Measurements from ENCODE around the gene IGHMBP2.
"Not testable (repeated sequence)": the region's sequence is repeated elsewhere in the genome, so short reads cannot be mapped to it uniquely, and the experiment has no call there.

Gene IGHMBP2

GRCh38 chr11:68870470-68870869, 33.2 kb upstream of the IGHMBP2 start:
- ChIA-PET POLR2A (no interaction called here), CTCF (interaction anchor here (1.0 to 5.4 kb wide), 4 partner anchors 16 to 219 kb away, joined by 3 to 29 read pairs (median 5); no protein-coding TSS in a partner anchor)
- H3K4me3 ChIP-seq (ENCODE audit: low read depth, low read length): peak overlapping the region; percentile 23; the same call in 1 of the 2 replicates
- no peak for DNase-seq (ENCODE audit: low read depth, low spot score)
- TF ChIP-seq CTCF (IDR thresholded peaks at IDR 0.05; ENCODE audit: insufficient read depth, low read length, missing control alignments): no peak

DNA sequence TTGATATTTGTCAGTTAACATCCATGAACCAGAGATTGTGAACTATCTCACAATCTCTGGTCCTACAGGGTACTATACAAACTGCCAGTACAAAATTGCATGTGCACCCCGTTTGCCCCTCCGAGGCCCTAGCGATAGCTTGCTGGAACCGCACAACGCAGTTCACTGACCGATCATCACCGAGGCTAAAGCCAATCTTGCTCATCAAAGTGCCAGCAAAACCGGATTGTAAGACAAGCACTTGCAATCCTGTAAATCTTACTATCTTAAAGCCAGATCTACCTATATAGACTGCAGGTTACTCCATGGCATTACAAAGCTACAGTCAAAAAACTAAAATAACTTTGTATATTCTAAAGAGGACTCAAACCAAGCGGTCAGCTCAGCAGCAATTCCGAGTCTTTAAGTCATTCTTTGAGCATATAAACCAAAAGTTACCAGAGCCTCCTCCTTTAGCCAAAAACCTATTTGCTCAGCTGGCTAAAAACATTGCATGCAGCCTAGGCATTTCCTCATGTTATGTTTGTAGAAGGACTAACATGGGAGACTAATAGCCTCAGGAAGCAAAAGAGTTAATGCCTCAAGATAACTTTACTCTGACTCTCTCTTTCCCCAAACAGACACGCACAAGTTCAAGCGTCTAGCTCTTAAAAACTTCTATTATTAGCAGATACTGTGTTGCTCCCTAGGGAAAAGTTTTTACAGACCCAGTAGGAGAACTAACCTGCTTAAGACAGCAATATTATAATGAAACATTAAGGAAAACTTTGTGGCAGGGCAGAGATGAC, 31.3 kb upstream of the IGHMBP2 start:
- DNase-seq (ENCODE audit: low read depth, low spot score): peak; percentile 93
- no peak overlapping the region; the same call in 1 of the 2 replicates for H3K4me3 ChIP-seq (ENCODE audit: low read depth, low read length)
- TF ChIP-seq CTCF (IDR thresholded peaks at IDR 0.05; ENCODE audit: insufficient read depth, low read length, missing control alignments): no peak
- ChIA-PET POLR2A (interaction anchor here (0.7 to 1.4 kb wide), 2 partner anchors 14 to 18 kb away, joined by 3 to 4 read pairs; no protein-coding TSS in a partner anchor), CTCF (interaction anchor here (1.1 to 5.4 kb wide), 2 partner anchors 13 to 17 kb away, joined by 3 to 29 read pairs; no protein-coding TSS in a partner anchor)

DNA sequence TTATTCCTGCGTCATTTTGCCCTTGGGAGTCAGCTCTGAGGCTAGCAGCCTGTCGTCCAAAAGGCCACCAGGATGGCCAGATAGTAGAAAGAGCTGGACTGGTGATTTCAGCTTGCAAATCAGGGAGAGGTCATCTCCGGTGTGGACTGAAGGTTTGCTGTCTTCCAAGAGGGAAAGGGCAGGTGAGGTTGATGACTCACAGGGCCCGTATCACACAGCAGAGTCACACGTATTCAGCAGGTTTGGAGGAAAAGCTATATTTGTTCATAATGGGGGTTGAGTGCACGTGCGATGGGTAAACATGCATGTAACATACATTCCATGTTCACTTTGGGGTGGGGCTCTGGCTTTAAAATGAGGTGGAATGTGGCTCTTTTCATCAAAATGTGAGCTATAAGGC, 25.7 kb upstream of the IGHMBP2 start:
- DNase-seq (ENCODE audit: low read depth, low spot score): no peak
- POLR2A ChIA-PET: interaction anchor here (2.5 kb wide), 1 partner anchor 12 kb away, joined by 7 read pairs; no protein-coding TSS in a partner anchor
- CTCF ChIA-PET: interaction anchor here (1.0 to 3.3 kb wide), 2 partner anchors 9 to 12 kb away, joined by 5 to 20 read pairs; no protein-coding TSS in a partner anchor
- no peak overlapping the region for H3K4me3 ChIP-seq (ENCODE audit: low read depth, low read length)
- TF ChIP-seq CTCF (IDR thresholded peaks at IDR 0.05; ENCODE audit: insufficient read depth, low read length, missing control alignments): no peak

DNA sequence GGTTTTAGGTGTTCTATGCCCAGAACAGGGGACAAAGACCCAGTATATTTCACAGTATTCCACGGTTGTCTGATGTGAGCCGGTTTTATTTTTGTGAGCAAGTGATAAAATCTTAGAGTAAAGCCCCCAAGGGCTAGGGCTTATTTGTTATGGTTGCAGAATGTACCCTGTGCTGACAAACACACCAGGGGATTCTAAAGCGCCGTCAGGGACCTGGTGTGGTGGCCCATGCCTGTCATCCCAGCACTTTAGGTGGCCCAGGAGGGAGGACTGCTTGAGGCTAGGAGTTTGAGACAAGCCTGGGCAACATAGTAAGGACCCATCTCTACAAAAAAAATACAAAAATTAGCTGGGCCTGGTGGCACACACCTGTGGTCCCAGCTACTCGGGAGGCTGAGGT, 22.8 kb upstream of the IGHMBP2 start:
- CTCF ChIA-PET: no interaction called here
- no peak for DNase-seq (ENCODE audit: low read depth, low spot score)
- no peak for TF ChIP-seq CTCF (IDR thresholded peaks at IDR 0.05; ENCODE audit: insufficient read depth, low read length, missing control alignments)
- POLR2A ChIA-PET: no interaction called here
- no peak overlapping the region for H3K4me3 ChIP-seq (ENCODE audit: low read depth, low read length)

DNA sequence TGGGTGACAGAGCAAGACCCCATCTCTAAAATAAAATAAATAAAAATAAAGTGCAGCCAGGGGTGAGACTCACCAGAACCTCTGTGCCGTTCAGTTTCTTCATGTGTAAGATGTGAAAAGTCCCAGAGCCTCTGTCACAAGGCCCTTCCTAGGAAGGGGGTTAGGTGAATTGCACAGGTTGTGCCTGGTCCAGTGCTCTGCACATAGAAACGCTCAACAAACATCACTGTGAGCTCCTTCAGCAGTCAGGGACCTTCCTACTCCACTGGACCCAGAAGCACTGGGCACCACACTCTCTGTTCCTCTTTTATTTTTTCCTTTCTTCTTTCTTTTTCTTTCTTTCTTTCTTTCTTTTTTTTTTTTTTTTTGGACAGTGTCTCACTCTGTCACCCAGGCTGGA, 22.4 kb upstream of the IGHMBP2 start:
- TF ChIP-seq CTCF (IDR thresholded peaks at IDR 0.05; ENCODE audit: insufficient read depth, low read length, missing control alignments): no peak
- DNase-seq (ENCODE audit: low read depth, low spot score): no peak
- ChIA-PET POLR2A (no interaction called here), CTCF (no interaction called here)
- H3K4me3 ChIP-seq (ENCODE audit: low read depth, low read length): no peak overlapping the region

DNA sequence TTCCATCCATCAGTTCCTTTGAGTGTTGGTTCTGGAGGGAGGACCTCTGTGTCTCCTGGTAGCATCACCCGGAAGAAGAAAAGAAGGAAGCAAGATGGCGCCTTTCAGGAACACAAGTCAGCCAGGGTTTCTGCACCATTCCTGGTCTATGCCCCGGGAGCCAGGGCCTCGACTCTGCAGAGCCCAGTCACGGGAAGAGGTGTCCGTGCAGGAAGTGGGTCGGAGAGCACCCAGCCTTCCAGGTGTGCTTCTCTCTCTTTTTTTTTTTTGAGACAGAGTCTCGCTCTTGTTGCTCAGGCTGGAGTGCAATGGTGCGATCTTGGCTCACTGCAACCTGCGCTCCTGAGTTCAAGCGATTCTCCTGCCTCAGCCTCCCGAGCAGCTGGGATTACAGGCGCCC, 21.3 kb upstream of the IGHMBP2 start:
- no peak overlapping the region for H3K4me3 ChIP-seq (ENCODE audit: low read depth, low read length)
- CTCF ChIA-PET: no interaction called here
- POLR2A ChIA-PET: no interaction called here
- DNase-seq (ENCODE audit: low read depth, low spot score): no peak
- no peak for TF ChIP-seq CTCF (IDR thresholded peaks at IDR 0.05; ENCODE audit: insufficient read depth, low read length, missing control alignments)

DNA sequence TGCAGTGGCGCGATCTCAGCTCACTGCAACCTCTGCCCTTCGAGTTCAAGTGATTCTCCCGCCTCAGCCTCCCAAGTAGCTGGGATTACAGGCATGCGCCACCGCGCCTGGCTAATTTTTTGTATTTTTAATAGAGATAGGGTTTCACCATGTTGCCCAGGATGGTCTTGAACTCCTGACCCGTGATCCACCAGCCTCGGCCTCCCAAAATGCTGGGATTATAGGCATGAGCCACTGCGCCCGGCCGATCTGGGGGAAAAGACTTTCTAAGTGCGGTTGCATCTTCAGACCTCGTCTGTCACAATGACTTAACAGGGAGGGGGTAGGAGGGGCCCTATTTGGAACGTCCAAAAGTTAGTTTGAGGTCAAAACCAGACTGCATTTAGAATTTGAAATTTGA, 18.9 kb upstream of the IGHMBP2 start:
- CTCF ChIA-PET: interaction anchor here (1.3 kb wide), 1 partner anchor 12 kb away, joined by 3 read pairs; no protein-coding TSS in a partner anchor

More for the DNA sequence above, 18.9 kb upstream of the IGHMBP2 start:
- POLR2A ChIA-PET; H3K4me3 ChIP-seq (ENCODE audit: low read depth, low read length); DNase-seq (ENCODE audit: low read depth, low spot score): not testable (repeated sequence)

All from AG04449 (cell line).